GM12892 (cell line): ENCODE measurements around the gene KLHDC8A.

Source experiments
- POLR2A ChIP-seq: IDR thresholded peaks from 2 replicates; pipeline ENCODE4 v1.6.1; 2011; ENCODE audit warnings: low read depth, low read length, control low read depth
- POLR2AphosphoS5 ChIP-seq: IDR thresholded peaks from 2 replicates; pipeline ENCODE4 v1.6.1; 2011; ENCODE audit warnings: low read depth, low read length, control low read depth

DNA sequence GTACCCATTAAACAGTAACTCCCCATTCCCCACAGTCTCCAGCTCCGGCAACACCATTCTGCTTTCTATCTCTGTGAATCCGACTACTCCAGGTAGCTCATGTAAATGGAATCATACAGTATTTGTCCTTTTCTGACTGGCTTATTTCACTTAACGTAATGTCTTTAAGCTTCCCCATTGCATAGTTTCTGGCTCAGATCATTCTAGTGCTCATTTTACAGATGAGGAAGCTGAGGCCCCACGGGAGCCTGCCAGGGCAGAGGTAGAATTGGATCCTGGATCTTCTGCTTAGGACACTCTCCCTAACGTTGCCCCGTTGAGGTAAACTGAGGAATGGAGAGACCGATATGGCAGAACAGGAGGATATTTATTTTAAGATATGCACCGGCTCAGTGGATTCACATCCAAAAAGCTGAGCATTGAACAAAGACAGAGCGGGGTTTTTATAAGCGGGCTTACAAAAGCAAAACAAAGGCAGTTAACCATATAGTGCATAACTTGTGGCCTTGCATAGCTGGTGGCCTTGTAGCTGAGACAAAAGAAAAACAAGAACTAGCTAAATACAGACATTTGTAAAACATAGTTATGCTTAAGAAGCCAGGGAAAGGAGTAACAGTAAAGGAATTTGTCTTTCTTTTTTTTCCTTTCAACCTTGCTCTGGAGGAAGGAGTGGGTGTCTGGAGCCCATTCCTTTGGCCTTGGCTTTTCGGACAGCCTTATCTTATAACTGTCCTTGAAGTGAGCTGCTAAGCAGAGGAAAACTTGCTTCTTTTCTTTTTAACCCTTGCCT is 15.3 kb upstream of the KLHDC8A start:
- no peak for TF ChIP-seq POLR2A
- no peak for TF ChIP-seq POLR2AphosphoS5
